Nasal cavity respiratory epithelium epithelial cell of viscerocranial mucosa (primary cell): ENCODE data around the gene FAM162A. TPM values are rescaled to one million over a fixed set of nuclear protein-coding genes. Genes with fewer than 3 reads are reported as not detected.

Experiments
- total RNA-seq: library from RNA; depleted of rRNA; stranded (reverse); fragments of >200 nt; gene quantifications from 2 replicates; pipeline ENCODE4 v1.2.3, GENCODE V29; 2014

Gene FAM162A, protein sequence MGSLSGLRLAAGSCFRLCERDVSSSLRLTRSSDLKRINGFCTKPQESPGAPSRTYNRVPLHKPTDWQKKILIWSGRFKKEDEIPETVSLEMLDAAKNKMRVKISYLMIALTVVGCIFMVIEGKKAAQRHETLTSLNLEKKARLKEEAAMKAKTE
- 12.3 and 32.4 TPM in 2 replicates for total RNA-seq

DNA sequence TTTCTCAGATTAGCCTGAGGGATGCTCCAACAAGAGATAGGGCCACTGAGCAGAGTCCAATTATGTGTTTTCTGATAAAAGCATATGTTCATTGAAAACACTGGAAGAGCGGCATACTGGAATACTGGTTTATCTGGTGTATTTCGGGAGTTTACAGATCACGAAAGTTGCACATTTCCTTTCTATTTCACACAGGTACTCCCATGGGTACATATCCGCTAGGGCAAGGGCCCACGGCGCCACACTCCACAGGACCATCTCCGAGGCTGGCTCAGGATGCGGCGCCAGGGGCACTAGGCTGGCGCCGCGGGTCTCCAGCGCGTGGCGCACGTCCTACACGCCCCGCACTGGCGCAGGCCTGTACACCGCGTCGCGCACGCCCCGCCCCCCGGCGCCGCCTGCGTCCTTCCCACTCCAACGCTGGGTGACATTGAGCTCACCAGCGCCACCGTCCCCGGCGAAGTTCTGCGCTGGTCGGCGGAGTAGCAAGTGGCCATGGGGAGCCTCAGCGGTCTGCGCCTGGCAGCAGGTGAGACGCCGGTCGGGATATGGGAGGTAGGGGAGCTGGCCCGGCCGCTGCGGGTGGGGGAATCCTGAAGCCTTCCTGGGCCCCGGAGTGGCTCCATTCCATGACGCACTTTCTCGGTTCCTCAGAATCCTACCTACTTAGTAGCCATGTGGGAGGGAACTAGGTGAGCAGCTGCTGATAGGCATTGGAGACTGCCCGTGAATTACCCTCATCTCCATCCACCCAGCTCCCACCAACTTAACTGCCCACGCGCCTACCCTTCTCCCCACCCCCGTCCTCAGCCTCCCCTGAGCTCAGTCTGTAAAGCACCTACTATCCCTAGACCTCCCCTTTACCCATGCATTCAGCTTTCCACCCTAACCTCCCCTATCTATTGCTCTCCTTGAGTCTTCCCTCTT is at the start of gene FAM162A:
TSS of gene FAM162A (plus strand) at position 412 of the 927 bp plus-strand sequence. CDS start at position 496, 84 bp downstream.

DNA sequence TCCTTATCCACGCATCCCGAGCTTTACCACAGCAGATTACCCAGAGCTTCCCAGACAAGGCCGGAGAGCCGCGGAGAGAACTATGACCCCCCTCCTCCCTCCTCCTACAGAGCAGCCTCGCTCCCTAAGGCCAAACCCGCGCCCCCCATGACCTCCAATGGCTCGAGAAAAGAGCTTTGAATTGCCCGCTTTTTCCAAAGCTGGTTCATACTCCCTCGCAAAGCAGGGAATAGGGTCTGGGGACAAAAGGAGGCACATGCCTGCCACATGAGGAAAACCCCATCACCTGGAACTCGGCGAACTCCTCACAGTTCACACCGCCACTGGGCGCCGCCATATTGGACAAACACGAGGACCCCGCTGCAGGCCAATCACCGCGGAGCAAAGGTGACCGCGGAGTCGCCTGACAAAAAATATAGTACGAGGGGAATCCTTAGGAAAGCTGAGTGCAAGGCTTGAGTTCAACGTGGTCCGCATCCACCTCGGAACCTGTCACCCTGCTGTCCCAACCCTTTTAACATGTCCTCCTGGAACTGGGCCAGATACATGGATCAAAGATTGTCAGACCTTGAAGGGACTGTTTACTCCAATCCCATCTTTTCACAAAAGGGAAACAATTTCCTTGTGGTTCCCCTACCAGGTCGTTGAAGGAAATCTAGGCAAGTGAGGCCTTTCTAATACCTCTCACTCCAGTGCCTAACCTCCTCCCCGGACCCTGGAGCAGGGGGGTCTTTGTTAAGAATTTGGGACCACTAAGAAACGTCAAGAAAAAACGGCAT is 905 bp upstream of the FAM162A start, which contains the start of gene MIX23:
TSS of gene MIX23 (minus strand) at position 344 of the 779 bp plus-strand sequence. CDS start at position 337, 7 bp downstream.

DNA sequence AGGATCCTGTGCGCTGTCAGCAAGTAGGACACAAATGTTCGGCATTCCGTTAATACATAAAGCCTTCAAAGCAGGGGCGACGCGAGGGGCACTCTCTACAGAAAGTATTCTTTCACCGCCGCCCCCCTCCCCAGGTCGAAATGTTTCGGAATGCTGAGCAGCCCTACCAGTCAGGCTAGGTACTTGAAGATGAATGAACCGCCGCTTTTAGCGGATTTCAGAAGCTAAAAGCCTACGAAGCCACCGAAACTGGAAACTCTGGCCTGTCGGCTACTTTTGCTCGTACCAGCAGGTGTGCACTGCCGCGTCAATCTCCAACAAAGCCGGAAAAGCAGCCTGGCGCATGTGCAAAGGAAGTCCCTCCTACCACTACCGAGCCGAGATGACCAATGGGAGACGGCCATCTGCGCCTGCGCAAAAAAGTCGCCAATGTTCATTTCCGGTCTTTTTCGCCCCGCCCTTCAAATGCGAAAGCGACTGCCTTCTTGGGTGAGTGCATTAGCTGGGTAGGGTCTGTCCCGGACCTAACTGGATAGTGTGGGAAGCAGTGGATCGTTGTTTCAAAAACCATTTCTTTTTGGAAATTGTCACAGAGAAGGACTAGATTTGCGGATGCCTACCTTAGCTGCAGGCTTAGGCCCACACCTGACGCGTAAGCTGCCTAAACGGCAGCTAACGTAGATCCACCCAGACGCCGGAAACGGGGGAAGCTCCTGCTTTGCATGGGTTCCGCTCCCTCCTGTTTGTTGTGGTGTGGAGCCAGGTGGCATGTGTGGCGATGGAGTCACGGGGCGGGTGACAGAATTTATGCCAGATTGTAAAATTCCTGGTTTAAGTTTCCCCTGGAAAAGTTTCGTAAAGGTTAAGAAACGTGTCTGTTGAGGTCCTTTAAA is 32.0 kb downstream of the FAM162A start, which contains the start of gene WDR5B:
TSS of gene WDR5B (minus strand) at position 301 of the 893 bp plus-strand sequence. CDS start 534 bp downstream, outside the sequence.

Other genes starting within 250 kb of the FAM162A start
- not detected in 2 replicates for gene CASR, start 200.5 kb upstream of the FAM162A start, total RNA-seq
- 114 and 450 TPM in 2 replicates for gene CSTA, start 58.9 kb upstream of the FAM162A start, total RNA-seq
- gene MIX23, start 951 bp upstream of the FAM162A start, total RNA-seq: 32.5 and 33.2 TPM in 2 replicates
- 4.8 and 5.8 TPM in 2 replicates for gene WDR5B, start 31.9 kb downstream of the FAM162A start, total RNA-seq
- 33.2 and 66.7 TPM in 2 replicates for gene KPNA1, start 130.8 kb downstream of the FAM162A start, total RNA-seq
- gene PARP9, start 180.1 kb downstream of the FAM162A start, total RNA-seq: 6.5 and 24.8 TPM in 2 replicates
- 8.2 and 36.9 TPM in 2 replicates for gene DTX3L, start 180.2 kb downstream of the FAM162A start, total RNA-seq
- gene PARP15, start 193.5 kb downstream of the FAM162A start, total RNA-seq: under 0.01 and 0.21 TPM in 2 replicates